ELR (cell line): ENCODE results near the gene TMF1.

Experiments
- DNase-seq: peaks from one replicate; pipeline ENCODE4 v3.0.0-alpha.2; 2015; ENCODE audit warnings: low read depth

Gene TMF1

DNA sequence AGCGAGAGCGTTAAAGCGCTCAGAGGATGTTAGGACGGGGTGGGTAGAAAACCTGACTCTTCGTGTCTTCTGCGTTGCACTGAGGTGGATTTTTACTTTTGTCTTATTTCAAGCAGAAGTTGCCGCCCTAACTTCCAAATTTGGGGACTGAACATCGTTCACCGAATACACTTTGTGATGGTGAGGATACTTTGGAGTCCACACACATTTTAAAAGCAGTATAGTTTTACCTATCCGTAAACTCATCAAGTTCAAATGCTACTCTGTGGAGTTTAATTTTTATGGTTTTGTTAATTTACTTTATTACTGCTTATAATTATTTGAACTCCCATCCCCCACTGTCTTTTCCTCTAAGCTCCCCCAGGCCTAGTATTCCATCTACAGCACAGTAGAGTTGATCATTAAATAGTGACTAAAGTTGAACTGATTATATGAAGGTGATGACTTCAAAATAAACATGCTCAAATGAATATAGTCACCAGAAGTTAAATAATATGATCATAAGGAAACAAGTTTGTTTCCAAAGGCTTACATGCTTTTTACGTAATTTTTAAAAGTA lies 38.0 kb downstream of the TMF1 start:
- DNase-seq = peak; percentile 18

DNA sequence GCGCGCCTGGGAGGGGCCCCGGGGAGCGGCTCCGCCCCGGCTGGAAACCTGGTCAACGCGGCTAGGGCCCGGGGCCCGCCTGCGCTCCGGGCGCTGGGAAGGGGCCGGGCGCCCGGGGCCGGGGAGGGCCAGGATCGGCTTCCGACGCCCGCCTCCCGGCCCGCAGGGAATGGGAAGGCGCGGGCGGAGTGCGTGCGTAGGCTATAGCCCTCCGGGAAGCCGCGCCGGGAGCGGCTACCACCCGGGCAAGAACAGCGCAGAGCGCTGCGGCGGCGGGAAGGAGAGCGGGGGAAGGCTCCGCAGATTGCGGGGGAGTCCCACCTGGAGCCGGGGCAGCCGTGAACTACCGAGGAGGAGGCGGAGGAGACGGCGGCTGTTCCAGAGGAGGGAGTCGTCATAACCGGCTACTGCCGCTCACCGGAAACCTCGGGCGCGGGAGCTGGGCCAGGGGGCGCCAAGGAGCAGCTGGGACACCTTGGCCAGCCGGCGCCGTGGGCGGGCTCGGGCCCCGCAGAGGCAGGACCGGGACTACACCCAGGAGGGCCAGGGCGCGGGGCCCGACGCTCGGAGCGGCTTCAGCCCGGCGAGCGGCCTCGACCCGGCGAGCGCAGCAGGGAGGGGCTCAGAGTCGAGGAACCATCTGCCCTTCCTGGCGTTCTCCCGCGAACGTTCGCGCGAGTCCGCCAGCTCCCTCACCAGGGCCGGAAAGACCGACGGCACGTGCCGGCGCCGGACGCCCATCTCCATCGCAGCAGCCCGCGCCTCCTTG lies 38.7 kb downstream of the TMF1 start, which contains the start of gene EOGT:
TSS of gene EOGT (minus strand) at position 432 of the 769 bp plus-strand sequence. CDS start 3,838 bp downstream, outside the sequence.
- DNase-seq = peak; percentile 88

DNA sequence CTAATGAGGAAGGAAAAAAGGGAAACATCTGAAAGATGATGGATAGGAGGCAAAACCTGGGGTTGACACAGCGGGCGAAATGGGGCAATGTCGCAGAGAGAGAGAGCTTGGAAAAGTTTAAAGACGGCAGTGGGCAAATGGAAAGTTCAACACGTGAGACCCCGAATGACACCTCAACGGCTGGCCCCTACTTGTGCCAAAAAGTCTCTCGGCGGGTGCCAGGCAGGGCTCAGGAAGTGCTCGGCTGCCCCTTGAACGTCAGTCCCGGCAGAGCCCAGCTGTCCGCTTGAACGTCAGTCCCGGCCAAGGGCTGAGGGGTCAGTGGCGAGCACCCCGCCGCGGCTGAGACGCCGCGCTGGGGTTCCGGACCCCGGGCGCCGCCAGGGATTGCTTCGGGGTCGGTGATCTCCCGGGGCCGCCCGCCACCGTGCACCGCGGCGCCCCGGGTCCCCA lies 39.3 kb downstream of the TMF1 start:
- DNase-seq = peak; percentile 68

DNA sequence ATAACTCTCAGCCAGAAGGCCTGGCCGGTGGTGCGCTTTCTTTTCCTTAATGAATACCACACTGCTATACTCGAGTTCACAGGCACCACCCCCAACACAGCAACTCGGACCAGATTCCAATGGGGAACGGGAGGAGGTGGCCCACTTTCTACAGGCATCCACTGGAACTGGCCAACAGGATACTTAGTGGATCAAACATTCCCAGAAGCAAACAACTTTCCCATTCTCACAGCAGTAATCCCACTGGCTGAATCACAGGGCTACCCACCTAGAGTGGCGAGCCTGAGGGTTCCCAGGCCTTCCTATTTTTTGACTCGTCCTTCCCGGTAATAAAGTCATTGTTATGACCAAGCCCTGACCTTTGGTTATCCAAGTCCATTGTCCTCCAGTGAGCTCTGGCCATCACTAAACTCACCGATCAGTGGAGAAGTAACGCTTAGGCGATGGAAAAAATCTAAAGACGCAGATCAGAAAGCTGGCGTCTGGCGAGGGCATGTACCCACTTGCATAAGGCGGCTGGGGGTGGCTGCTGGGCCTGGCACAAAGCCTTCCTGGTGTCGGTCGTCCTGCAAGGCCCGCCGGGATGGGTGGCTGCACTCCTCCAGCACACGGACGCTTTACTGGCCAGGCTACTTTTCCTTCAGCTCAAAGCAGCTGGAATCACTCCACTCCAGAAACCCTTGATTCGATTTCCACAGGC lies 39.9 kb downstream of the TMF1 start:
- DNase-seq = peak; percentile 37

DNA sequence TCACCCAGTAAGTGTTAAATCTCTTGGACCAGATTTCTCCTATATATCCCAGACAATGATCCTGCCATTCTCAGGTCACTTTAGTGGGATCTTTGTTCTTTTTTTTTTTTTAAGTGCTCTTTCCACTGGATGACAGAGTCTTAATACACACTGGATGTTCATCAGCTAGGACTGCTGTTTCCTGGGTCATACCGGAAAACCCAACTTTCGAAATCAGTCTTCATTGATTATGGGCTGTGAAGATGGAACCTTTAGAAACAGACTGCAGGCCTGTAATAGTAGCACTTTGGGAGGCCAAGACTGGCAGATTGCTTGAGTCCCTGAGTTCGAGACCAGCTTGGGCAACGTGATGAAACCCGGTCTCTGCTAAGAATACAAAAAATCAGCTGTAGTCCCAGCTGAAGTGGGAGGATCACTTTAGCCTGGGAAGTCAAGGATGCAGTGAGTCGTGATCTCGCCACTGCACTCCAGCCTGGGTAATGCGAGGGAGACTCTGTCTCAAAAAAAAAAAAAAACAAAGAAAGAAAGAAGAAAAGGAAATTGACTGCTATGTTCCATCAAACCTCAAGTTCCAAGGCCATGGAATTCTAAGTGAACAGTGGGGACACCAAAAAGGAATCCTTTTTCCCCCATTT lies 40.9 kb downstream of the TMF1 start:
- peak; percentile 34 for DNase-seq

DNA sequence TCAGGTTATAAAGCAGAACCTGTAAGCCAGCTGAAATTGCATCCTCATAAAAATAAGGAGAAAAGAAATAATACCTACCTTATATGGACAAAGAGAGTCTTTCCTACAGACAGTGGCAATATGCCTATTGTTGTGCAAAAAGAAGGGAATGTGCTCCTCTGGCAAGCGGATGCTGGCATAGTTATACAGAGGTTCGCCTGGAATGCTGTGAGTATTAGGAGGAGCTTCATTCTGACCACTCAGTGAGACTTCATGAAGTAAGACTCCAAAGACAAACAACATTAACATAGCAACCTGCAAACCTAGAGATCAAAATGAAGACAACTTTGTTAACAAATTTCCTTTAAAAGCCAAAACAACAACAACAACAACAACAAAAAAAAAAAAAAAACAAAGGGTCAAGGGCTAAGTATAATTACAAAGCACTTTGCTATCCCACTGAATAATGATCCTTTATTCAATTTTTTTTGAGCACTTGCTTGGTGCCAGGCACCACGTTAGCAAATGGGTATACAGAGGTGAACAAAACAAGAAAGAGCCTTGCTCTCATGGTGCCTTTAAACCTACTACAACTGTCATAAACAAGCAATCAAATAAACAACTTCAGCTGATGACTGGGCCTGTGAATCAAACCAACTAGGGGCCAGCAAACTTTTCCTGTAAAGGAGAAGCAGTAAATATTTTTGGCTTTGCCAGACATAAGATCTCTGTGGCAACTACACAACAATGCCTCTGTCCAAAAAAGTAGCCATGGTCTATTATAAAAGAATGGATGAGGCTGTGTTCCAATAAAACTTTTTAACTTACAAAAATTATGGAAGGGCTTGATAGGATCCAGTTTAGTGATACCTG lies 42.3 kb downstream of the TMF1 start:
- DNase-seq = peak; percentile 49

DNA sequence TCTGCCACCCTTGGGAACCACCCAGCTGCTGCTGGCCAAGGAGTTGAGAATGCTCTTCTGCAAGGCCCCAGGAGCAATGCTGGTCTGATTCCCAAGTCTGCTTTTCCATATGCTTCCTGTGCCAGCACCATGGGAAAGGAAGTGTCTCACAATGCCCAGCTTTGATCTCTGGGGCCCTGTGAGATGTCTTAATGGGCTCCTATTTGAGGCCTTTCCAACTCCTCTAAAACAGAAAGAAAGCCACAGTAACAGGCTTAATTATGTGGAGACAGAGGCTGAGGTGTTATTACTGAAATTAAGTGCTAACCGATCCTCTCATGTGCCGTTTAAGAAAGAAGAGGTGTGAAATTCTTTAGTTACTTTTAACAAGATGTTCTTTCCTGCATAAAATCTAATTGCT lies 43.2 kb downstream of the TMF1 start:
- no peak for DNase-seq

DNA sequence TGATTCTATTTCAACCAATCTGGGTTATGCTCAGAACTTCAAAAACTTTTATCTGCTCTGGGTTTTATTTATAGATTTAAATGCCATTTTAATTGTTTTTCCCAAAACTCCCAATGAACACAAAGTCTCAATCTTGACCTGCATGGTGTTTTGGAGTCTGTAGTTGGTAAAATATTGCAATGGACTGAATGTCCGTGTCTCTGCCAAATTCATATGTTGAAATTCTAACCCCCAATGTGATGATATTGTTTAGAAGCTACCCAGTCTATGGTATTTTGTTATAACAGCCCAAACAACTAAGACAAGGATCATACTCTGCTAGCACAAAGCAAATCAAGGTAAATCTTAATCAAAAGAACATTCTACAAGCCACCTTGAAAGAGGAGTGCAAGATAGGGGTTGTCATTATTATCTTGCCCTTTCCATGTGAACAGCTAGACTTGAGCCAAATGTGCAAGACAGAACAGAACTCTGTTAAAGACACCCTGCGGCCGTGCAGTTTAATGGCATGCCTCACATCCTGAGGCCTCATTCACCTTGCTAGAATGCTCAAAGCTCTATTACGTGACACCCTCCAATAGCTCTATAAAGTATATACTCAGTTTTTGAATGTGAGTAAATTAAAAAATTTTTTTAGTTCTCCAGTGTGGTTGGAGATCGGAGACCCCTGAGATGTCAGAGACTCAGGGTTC lies 46.2 kb downstream of the TMF1 start:
- DNase-seq = no peak

DNA sequence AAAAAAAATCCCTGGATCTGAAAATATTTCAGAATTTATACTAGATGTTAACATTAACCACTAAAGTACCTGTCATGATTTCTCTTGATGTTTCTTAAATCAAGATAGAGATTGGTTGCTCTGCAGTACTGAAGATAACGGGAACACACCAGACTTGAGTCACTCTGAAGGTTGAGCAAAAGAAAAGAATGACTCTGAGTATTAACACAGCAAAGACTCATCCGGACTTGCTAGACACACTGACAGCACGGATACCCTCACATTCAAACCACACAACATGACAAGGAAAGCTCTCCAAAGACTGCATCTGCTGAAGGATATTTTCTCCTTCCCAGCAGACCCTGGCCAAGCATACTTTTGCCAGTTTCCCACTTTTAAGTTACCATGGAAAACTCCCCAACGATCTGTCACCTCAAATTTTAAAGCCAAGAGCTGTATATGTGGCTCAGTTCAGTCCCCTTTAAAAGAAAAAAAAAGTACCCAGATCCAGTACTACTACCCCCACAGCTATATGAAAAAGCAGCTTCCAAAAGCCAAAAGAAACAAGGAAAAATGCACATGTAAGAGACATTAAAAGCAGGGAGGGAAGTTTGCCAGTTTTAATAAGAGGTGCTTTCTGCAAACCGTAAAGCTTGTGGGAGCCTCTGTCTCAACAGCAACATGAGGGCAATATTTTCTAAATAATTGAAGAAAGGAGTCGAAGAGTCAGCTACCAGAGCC lies 46.9 kb downstream of the TMF1 start:
- no peak for DNase-seq

DNA sequence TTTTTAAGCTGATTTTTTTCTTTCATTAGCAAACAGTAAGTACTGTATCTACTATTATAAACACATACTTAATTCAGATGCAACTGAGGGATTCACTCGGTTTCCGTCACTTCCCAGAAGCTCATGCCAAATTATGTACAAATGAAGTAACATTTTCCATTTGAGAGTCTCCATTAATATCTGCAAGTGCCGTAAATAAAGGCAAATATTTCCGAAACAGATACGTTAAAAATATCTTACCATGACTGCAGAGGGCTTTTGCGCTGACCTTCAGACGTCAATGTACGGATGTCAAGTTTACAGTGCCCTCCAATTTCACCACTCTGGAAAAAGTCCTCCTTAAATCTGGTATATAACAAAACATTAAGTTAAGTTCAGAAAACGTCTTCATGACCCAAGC lies 48.0 kb downstream of the TMF1 start:
- no peak for DNase-seq

DNA sequence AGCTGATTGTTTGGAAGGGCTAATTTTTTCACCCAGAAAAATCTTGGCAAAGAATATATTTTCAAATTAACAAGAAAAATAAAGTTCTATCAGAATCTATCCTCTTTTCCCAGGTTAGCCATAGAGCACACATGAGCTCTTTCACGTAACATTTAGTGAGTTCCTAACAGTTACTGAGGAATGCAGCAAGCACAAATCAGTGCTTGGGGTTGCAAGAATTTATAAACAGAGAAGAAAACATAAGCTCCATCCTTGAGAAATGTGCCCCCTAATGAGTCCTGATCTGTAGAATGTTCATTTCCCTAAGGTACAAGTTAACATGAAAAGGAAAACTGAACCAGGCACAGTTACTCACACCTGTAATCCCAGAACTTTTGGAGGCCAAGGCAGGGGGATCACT lies 52.5 kb downstream of the TMF1 start:
- no peak for DNase-seq

DNA sequence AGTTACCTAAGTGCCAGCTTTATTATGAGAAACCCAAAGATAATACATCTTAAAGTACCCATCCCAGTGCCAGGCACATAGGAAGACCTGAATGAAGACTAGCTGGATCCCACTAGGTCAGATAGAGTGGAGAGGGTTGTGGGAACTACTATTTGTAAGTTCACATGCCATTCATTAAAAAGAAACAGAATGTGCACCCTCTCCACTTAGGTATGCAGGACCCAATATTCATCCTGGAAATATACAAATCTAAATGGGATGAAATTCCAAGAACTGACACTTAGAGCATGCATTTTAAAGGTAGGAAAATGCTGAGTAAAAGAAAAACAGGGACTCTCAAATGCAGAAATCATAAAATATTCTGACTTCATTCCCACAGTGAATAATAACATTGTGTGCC lies 53.0 kb downstream of the TMF1 start:
- DNase-seq = no peak

DNA sequence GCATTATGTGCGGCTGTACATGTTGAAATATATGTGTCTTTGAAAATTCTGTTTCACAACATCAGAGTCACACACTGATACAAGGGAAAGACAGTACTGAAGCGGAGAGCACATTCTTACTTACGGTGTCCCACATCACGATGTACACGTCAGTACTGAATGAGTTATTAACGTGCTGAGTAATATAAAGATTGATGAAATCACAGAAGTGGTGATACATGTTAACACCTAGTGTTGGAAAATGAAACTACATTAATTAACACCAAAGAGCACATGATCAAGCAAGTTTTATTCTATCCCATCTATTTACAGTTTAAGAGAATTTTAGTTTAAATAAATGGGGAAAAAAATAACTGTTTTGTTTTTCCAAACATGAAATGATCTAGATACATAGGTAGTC lies 54.2 kb downstream of the TMF1 start:
- DNase-seq = no peak

DNA sequence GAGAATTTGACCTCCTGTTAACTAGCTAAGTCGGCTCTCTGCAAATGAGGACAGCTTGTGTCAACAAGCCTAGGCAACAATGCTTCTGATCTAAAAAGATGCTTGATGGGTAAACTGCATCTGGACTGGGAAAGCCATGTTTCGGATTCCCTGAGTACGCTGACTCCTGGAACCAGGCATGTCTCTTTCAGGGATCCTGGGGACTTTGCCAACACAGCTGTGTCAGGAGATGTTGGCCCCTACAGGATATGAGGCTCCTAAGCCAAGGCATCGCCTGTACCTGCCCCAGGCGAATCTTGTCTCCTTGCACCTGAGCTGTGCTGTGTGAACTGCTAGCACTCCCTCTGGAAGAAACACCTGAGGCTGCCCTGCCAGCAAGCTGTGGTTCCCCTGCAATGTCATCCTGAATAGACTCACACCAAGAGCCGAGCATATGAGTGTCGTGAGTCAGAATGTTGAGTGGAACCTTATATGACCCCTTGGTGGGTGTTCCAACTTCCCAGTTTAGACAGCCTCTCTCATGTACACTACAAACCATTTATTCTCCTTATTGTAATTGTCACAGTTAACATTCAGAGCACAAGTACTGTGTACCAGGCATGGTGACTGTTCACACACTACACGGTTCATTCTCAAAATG lies 55.7 kb downstream of the TMF1 start:
- peak; percentile 12 for DNase-seq

DNA sequence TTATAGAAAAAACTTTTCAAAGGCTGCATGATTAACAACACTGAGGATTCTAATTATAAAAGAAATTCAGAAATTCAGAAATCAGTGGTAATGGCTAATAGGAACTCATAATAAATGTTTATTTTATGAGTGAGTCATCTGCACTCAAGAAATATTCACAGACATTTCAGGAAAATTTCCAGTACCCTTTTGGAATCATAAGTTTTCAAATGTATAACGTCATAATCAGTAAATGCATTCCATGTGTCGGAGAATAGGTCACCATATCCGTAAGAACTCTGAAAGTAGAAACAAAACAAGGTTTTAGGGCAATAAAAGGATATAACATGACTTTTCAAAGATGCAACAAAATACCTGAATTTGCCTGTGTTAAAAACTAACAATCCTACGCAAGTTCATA lies 63.4 kb downstream of the TMF1 start:
- peak; percentile 45 for DNase-seq

DNA sequence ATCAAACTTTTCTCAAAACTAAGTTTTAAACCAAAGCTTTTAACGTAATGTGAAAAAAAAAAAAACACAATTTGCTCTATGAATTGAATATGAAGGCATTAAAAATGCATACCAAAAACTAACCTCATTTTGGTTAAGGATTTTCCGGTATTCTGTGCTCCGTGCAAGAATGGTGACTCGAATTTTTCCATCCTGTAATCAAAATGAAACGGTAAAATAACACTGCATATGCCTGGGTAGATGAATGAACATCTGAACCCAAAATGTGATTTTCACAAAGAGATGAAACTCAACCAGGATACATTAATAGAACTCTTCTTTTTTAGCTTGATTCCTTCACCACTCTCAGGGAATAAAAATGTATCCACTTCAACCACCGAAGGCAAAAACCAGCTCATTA lies 64.8 kb downstream of the TMF1 start:
- DNase-seq = no peak

DNA sequence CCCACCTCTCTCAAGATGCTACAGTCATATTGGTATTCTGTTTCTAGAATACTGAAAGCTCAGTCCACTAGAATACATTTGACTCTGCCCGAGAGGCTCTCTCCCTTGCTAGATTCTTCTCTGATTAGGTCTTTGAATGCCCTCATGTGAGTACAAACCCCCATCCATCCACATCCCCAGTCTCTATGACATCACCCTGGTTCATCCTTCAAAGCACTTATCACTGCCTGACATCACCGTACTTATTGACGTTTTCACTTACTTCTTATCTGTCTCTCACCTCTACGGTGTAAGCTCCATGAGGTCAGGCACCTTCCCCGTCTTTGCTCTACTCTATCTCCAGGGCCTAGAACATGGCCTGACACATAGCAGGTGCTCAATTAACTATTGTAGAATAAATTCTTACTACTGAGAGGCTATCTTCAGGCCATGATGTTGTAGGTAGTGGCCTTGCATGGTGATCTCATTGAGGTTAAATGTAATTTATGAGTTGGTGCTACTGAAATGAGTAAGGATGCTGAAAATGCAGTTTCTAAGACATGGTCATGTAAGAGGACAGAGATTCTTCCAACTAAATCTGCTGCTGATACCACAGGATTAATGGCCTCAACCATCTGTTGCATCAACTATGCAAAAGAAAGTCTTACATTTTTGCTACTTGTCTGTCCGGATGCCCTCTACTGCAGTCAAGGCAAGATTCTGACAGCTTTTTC lies 65.5 kb downstream of the TMF1 start:
- no peak for DNase-seq

DNA sequence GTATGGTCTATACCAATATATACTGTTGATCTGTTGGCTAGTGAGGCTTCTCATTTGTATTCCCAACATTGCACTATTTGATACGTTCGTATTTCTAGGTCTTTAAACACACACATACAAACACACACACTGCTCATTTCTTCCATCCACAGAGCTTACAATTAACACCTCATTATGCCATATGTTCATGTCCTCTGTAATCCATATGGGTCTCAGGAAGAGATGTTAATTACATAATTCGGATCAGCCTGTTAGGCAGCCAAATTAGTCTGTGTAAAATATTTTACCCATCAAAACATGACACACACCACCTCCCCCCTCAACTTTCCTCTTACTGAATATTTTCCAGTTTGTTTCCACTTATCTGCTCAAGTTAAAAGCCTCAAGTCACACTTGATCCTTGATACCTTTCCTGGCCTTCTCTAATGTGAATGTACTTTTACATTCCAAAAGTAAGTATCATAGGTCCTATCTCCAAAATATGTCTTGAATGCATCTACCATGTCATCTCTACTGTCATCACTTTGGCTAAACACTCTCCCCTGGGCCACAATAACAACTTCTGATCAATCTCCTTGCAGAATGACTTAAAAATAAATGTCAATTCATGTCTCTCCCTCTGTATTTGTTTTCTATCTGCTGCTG lies 66.9 kb downstream of the TMF1 start:
- DNase-seq = no peak

DNA sequence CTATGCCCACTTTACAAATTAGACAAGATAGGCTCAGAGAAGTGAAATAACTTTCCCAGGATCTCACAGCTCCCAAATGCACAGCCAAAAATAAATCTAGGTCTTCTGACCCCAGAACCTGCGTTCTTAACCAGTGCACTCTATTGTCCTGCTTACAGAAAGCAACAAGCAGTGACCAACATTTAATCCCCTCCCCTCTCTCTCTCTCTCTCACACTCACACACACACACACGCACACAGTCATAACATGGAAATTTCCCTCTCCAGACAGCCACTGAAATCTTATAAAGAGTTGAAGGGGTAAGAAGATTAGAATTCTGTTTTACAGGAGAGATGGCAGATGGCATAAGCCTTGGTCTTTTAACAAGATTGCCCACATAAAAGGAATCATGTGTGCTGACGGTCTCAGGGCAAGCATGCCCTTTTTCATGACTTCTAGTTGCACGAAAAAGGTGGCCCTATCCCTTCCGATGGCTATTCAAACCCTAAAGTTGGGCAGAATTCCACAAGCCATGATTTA lies 68.1 kb downstream of the TMF1 start:
- DNase-seq = no peak
